PC-9 (cell line): ENCODE results near the gene IL11.

Experiments used
- CTCF ChIP-seq: fragments of 200-600 bp; sonication (generic); conservative IDR thresholded peaks from 2 replicates; pipeline ENCODE4 v1.6.1; 2017; ENCODE audit warnings: mixed run types, antibody characterized with exemption, mild to moderate bottlenecking, moderate library complexity
- EZH2 ChIP-seq: fragments of 200-600 bp; sonication (generic); IDR thresholded peaks from 2 replicates; pipeline ENCODE4 v1.8.0; 2017; ENCODE audit warnings: antibody characterized with exemption, low read depth

GRCh38 chr19:55400281-55401087, 30.2 kb upstream of the IL11 start:
- TF ChIP-seq CTCF, result no peak
- no peak for TF ChIP-seq EZH2
